Glutamatergic neuron (in vitro differentiated cells): Measurements from ENCODE around the gene KIF17. TPM values are rescaled to one million over a fixed set of nuclear protein-coding genes. Genes with fewer than 3 reads are reported as not detected.

Experiments used
- DNase-seq: peaks from one replicate; pipeline ENCODE4 v3.0.0; 2022
- H3K27ac Mint-ChIP-seq: one replicate; pipeline ENCODE4 v1.8.0; 2020; ENCODE audit warnings: mild to moderate bottlenecking, mixed read lengths, inconsistent platforms; ENCODE audit not compliant: unreplicated experiment
- H3K27me3 Mint-ChIP-seq: one replicate; pipeline ENCODE4 v1.8.0; 2020; ENCODE audit warnings: mild to moderate bottlenecking, moderate library complexity, mixed read lengths, inconsistent platforms; ENCODE audit not compliant: unreplicated experiment
- H3K36me3 Mint-ChIP-seq: one replicate; pipeline ENCODE4 v1.8.0; 2020; ENCODE audit warnings: mild to moderate bottlenecking, mixed read lengths, inconsistent platforms; ENCODE audit not compliant: unreplicated experiment
- H3K4me1 Mint-ChIP-seq: one replicate; pipeline ENCODE4 v1.8.0; 2020; ENCODE audit warnings: mild to moderate bottlenecking, low read depth, mixed read lengths, inconsistent platforms; ENCODE audit not compliant: unreplicated experiment
- H3K4me3 Mint-ChIP-seq: one replicate; pipeline ENCODE4 v1.8.0; 2020; ENCODE audit warnings: mild to moderate bottlenecking, mixed read lengths, inconsistent platforms; ENCODE audit not compliant: unreplicated experiment
- H3K9me3 Mint-ChIP-seq: one replicate; pipeline ENCODE4 v1.8.0; 2020; ENCODE audit warnings: mild to moderate bottlenecking, moderate library complexity, mixed read lengths, inconsistent platforms; ENCODE audit not compliant: unreplicated experiment
- CTCF ChIP-seq: fragments of 200-600 bp; sonication (generic); IDR thresholded peaks from one replicate; pipeline ENCODE4 v1.5.0; 2021; ENCODE audit not compliant: partially characterized antibody, unreplicated experiment
- total RNA-seq: library from RNA; stranded (reverse); fragmentation: NEBNext Ultra II Directional; extraction: Animal tissue kit (Norgen Biotek cat#: 25700); gene quantifications from one replicate; pipeline ENCODE4 v1.2.1, GENCODE V29; 2021; ENCODE audit not compliant: unreplicated experiment

KIF17 gene
- total RNA-seq, 1 donor from 2014 or later, result 1.6 TPM

- Mint-ChIP-seq H3K9me3 (peaks cover 21% of the 10 kb centered on the region), H3K27ac (no peak overlapping the region), H3K27me3 (peaks cover 26% of the 10 kb centered on the region), H3K4me1 (peaks cover 13% of the 10 kb centered on the region), H3K36me3 (no peaks in the 10 kb centered on the region), H3K4me3 (no peak overlapping the region)
- no peak for DNase-seq
- TF ChIP-seq CTCF, result no peak
Observed at GRCh38 chr1:20715406-20715805, 2.4 kb downstream of the KIF17 start.

DNA sequence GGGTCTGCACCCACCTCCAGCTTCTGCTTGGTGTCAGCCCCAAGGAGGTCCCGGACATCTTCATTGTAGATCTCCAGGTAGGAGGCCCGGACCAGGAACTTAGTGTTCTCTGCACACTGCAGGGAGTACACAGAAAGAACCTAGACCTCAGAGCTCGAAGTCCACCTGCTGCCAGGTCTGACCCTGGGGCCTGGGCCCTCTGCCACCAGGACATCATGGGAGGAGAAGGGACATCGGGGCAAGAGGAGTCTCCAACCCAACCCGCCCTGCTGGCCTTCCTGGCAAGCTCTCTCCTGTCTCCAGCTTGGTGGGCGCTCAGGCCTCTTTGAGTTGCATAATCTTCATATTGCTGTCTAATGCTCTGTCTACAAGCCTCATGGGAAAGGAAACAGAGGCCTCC, 4.4 kb downstream of the KIF17 start:
- Mint-ChIP-seq H3K36me3 (no peaks in the 10 kb centered on the region), H3K9me3 (peaks cover 21% of the 10 kb centered on the region), H3K4me3 (no peak overlapping the region), H3K27me3 (peaks cover 20% of the 10 kb centered on the region), H3K4me1 (peaks cover 18% of the 10 kb centered on the region), H3K27ac (no peak overlapping the region)
- no peak for DNase-seq
- TF ChIP-seq CTCF, result no peak

DNA sequence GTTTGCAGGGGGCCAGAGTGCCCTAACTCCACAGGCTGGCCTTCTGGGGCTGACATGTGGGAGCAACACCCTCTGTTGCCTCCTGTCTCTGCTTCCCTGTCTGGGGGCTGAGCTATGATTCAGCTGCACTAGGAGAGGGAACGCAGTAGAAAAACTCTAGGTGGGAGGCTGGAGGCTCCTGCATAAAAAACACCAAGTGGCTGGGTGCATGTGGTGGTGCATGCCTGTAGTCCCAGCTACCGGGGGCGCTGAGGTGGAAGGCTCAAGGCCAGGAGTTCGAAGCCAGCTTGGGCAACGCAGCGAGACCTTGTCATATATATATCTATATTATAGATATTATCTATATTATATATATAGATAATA, 5.6 kb downstream of the KIF17 start:
- no peak for DNase-seq
- peaks cover 20% of the 10 kb centered on the region for H3K27me3 Mint-ChIP-seq

DNA sequence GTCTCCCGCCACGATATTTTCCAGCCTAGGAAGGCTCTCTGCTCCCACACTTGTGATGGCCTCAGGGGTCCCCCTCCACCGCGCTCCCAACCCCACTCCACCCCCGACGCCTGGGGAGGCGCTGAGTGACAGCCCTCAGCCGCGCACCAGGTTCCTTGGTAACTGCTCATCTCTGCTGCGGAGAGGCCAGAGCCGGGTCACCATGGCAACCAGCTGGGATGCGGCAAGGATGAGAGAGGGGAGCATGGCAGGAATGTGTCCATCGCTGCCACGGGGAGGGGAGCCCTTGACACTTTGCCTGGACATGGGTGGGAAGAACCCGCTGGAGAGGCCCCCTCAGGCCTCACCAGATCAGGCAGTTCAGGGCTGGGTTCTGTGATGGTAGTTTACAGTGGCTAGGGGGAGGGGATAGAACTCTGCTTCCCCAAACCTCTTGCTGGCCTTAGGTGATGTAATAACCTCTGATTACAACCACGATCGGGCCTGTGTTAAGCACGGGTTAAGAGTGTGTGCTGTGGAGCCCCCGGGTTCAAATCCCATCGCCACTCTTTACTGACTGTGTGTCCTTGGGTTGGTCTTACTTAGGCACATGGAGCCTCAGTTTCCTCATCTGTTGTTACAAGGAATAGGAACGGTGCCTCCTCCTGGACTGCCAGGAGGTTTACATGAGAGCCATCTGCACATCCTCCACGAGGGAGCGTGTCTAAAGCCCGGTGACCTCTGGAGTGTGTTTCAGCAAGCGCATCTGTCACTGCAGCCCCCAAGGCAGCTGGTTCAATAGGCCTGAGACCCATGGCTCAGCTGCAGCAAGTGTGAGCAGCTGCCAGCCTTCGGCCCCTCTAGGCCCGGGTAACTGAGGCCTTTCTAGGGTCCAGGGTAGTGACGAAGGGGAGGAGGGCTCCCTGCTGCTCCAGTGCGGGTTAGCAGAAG, 6.3 kb downstream of the KIF17 start:
- Mint-ChIP-seq H3K36me3 (no peaks in the 10 kb centered on the region), H3K4me1 (peaks cover 18% of the 10 kb centered on the region), H3K27me3 (peaks cover 17% of the 10 kb centered on the region), H3K4me3 (peak overlapping the region; percentile 55), H3K9me3 (peaks cover 19% of the 10 kb centered on the region), H3K27ac (peak overlapping the region; percentile 96)
- TF ChIP-seq CTCF, result peak; percentile 20
- DNase-seq, result peak; percentile 84

More for the DNA sequence above, 5.6 kb downstream of the KIF17 start:
- Mint-ChIP-seq H3K4me1 (peaks cover 18% of the 10 kb centered on the region), H3K36me3 (no peaks in the 10 kb centered on the region), H3K27ac (peak overlapping the region; percentile 96), H3K4me3 (no peak overlapping the region), H3K9me3 (peaks cover 21% of the 10 kb centered on the region)
- TF ChIP-seq CTCF, result no peak

GRCh38 chr1:20710469-20711284, 7.1 kb downstream of the KIF17 start:
- Mint-ChIP-seq H3K4me3 (peak overlapping the region; percentile 67), H3K27me3 (peaks cover 13% of the 10 kb centered on the region), H3K4me1 (peaks cover 18% of the 10 kb centered on the region), H3K9me3 (peaks cover 15% of the 10 kb centered on the region), H3K36me3 (no peaks in the 10 kb centered on the region), H3K27ac (peak overlapping the region; percentile 96)
- TF ChIP-seq CTCF, result no peak
- peak; percentile 74 for DNase-seq
